H9 (cell line): ENCODE results near the gene OR51S1. TPM values are rescaled to one million over a fixed set of nuclear protein-coding genes. Genes with fewer than 3 reads are reported as not detected.

Experiments used
- DNase-seq: peaks from one replicate; pipeline ENCODE4 v3.0.0-alpha.2; 2017
- H2AFZ ChIP-seq: one replicate; pipeline ENCODE4 v1.6.1; 2013; ENCODE audit warnings: mild to moderate bottlenecking, low read length, control low read depth, moderate library complexity
- H2AK5ac ChIP-seq: 2 replicates; pipeline ENCODE4 v1.6.1; 2013; ENCODE audit warnings: low read length, control low read depth, mixed read lengths; ENCODE audit not compliant: insufficient read length
- H2BK120ac ChIP-seq: one replicate; pipeline ENCODE4 v1.6.1; 2013; ENCODE audit warnings: low read depth, mild to moderate bottlenecking, low read length, control low read depth, inconsistent platforms; ENCODE audit not compliant: poor library complexity, severe bottlenecking
- H2BK12ac ChIP-seq: 2 replicates; pipeline ENCODE4 v1.6.1; 2013; ENCODE audit warnings: low read length, control low read depth, mixed read lengths, low read depth; ENCODE audit not compliant: insufficient read length
- H2BK15ac ChIP-seq: 2 replicates; pipeline ENCODE4 v1.6.1; 2013; ENCODE audit warnings: low read depth, low read length, control low read depth
- H2BK20ac ChIP-seq: one replicate; pipeline ENCODE4 v1.6.1; 2013; ENCODE audit warnings: low read depth, mild to moderate bottlenecking, low read length, control low read depth, inconsistent platforms; ENCODE audit not compliant: poor library complexity, severe bottlenecking
- H2BK5ac ChIP-seq: 2 replicates; pipeline ENCODE4 v1.6.1; 2013; ENCODE audit warnings: low read length, control low read depth, mixed read lengths; ENCODE audit not compliant: insufficient read length
- H3K14ac ChIP-seq: 2 replicates; pipeline ENCODE4 v1.6.1; 2013; ENCODE audit warnings: low read length, control low read depth; ENCODE audit not compliant: insufficient read depth
- H3K18ac ChIP-seq: 2 replicates; pipeline ENCODE4 v1.6.1; 2013; ENCODE audit warnings: low read depth, mild to moderate bottlenecking, mixed read lengths, low read length, control low read depth; ENCODE audit not compliant: insufficient read length
- H3K23ac ChIP-seq: 2 replicates; pipeline ENCODE4 v1.6.1; 2013; ENCODE audit warnings: low read length, control low read depth, mixed read lengths, low read depth; ENCODE audit not compliant: insufficient read length
- H3K23me2 ChIP-seq: 2 replicates; pipeline ENCODE4 v1.6.1; 2013; ENCODE audit warnings: low read depth, mild to moderate bottlenecking, mixed read lengths, low read length, control low read depth; ENCODE audit not compliant: insufficient read length, poor library complexity, severe bottlenecking
- H3K27ac ChIP-seq: 2 replicates; pipeline ENCODE4 v1.5.1; 2013; ENCODE audit warnings: low read length, control low read depth, mixed read lengths, low read depth; ENCODE audit not compliant: insufficient read length
- H3K27me3 ChIP-seq: 2 replicates; pipeline ENCODE4 v1.6.1; 2013; ENCODE audit warnings: low read length, control low read depth, inconsistent platforms; ENCODE audit not compliant: insufficient read depth
- H3K4ac ChIP-seq: 2 replicates; pipeline ENCODE4 v1.6.1; 2013; ENCODE audit warnings: low read depth, mild to moderate bottlenecking, control low read depth, inconsistent platforms, low read length, moderate library complexity
- H3K4me1 ChIP-seq: 2 replicates; pipeline ENCODE4 v1.6.1; 2013; ENCODE audit warnings: low read length, control low read depth, inconsistent platforms; ENCODE audit not compliant: insufficient read depth
- H3K4me2 ChIP-seq: 2 replicates; pipeline ENCODE4 v1.6.1; 2013; ENCODE audit warnings: low read length, control low read depth, mixed read lengths; ENCODE audit not compliant: insufficient read length, insufficient read depth
- H3K56ac ChIP-seq: 2 replicates; pipeline ENCODE4 v1.6.1; 2013; ENCODE audit warnings: low read depth, mild to moderate bottlenecking, mixed read lengths, low read length, control low read depth; ENCODE audit not compliant: insufficient read length
- H3K79me1 ChIP-seq: 2 replicates; pipeline ENCODE4 v1.6.1; 2013; ENCODE audit warnings: low read depth, mild to moderate bottlenecking, moderate library complexity, low read length, control low read depth, inconsistent platforms; ENCODE audit not compliant: insufficient read depth, poor library complexity, severe bottlenecking
- H3K79me2 ChIP-seq: 2 replicates; pipeline ENCODE4 v1.6.1; 2013; ENCODE audit warnings: low read length, control low read depth, inconsistent platforms; ENCODE audit not compliant: insufficient read depth
- H3K9ac ChIP-seq: 2 replicates; pipeline ENCODE4 v1.6.1; 2013; ENCODE audit warnings: low read length, control low read depth, mixed read lengths; ENCODE audit not compliant: insufficient read length; ENCODE audit errors: extremely low read depth
- H3K9me3 ChIP-seq: one replicate; pipeline ENCODE4 v1.6.1; 2013; ENCODE audit warnings: low read depth, low read length, inconsistent platforms; ENCODE audit not compliant: control insufficient read depth
- H3T11ph ChIP-seq: one replicate; pipeline ENCODE4 v1.6.1; 2013; ENCODE audit warnings: mild to moderate bottlenecking, low read length, control low read depth, inconsistent platforms
- H4K20me1 ChIP-seq: one replicate; pipeline ENCODE4 v1.6.1; 2013; ENCODE audit not compliant: control insufficient read depth, insufficient read length, insufficient read depth
- H4K5ac ChIP-seq: 2 replicates; pipeline ENCODE4 v1.6.1; 2013; ENCODE audit warnings: low read depth, mild to moderate bottlenecking, mixed read lengths, low read length, control low read depth; ENCODE audit not compliant: insufficient read length
- H4K8ac ChIP-seq: replicated peaks from 2 replicates; pipeline ENCODE4 v1.6.1; 2013; ENCODE audit warnings: low read length, control low read depth, mixed read lengths, low read depth; ENCODE audit not compliant: insufficient read length
- H4K91ac ChIP-seq: 2 replicates; pipeline ENCODE4 v1.6.1; 2013; ENCODE audit warnings: low read depth, mild to moderate bottlenecking, moderate library complexity, mixed read lengths, low read length, control low read depth; ENCODE audit not compliant: insufficient read length
- H3K27ac Mint-ChIP-seq, 3 experiments: 2 replicates in 2 of 3; 3 replicates in 1 of 3; pipeline ENCODE4 v1.8.0; 2020 to 2021; ENCODE audit warnings: mixed read lengths in 3 of 3, mild to moderate bottlenecking in 1 of 3, moderate library complexity in 1 of 3
- H3K27me3 Mint-ChIP-seq: 2 replicates; pipeline ENCODE4 v1.8.0; 2021; ENCODE audit warnings: low read depth, mild to moderate bottlenecking, moderate library complexity, mixed read lengths
- H3K36me3 Mint-ChIP-seq, 3 experiments: 2 replicates in 2 of 3; 3 replicates in 1 of 3; pipeline ENCODE4 v1.8.0; 2020 to 2021; ENCODE audit warnings: low read depth in 3 of 3, mixed read lengths in 3 of 3; ENCODE audit not compliant: insufficient read depth in 1 of 3
- H3K4me1 Mint-ChIP-seq, 2 experiments: 2 replicates each; pipeline ENCODE4 v1.8.0; 2020; ENCODE audit warnings: mixed read lengths in 2 of 2
- H3K4me3 Mint-ChIP-seq, 2 experiments: 2 replicates in 1 of 2; 3 replicates in 1 of 2; pipeline ENCODE4 v1.8.0; 2020 to 2021; ENCODE audit warnings: mild to moderate bottlenecking in 2 of 2, mixed read lengths in 2 of 2, moderate library complexity in 1 of 2
- H3K9me3 Mint-ChIP-seq, 2 experiments: 2 replicates in 1 of 2; 3 replicates in 1 of 2; pipeline ENCODE4 v1.8.0; 2020; ENCODE audit warnings: mild to moderate bottlenecking in 2 of 2, mixed read lengths in 2 of 2, moderate library complexity in 1 of 2
- CTCF ChIP-seq: fragments of 200-600 bp; sonication (generic); conservative IDR thresholded peaks from 3 replicates; pipeline ENCODE4 v1.8.0; 2021; ENCODE audit warnings: antibody characterized with exemption, mild to moderate bottlenecking
- WGBS: extraction: QIAGEN DNeasy Blood & Tissue Kit; methylation state at CpG from one replicate; pipeline ENCODE4 v1.1.7; 2013; ENCODE audit warnings: missing lambda C conversion rate, low lambda C conversion rate, mixed read lengths; ENCODE audit not compliant: insufficient read length; ENCODE audit errors: extremely low coverage; 5-methylcytosine and 5-hydroxymethylcytosine counted together
- total RNA-seq: library from RNA; stranded (reverse); gene quantifications from 2 replicates; pipeline ENCODE4 v1.2.1, GENCODE V29; 2021

Gene OR51S1
- total RNA-seq, 1 experiment from 2014 or later, result not detected

DNA sequence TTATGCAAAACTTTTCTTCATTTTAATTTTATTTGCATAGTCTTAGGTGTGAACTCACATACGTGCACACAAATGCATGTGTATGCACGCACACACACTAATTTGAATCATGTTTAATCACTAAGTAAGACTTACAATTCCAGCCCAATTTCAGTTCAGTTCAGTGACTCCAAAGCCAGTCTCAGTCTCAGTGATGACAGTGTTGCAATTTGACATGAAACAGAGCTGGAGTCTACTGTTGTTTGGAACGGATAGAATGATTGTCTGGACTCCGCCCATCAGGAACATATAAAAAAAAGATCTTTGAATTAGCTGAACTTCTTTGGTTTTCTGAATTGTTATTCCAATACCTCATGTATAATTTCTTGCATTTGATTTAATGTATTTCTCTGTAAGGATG is 14.9 kb upstream of the OR51S1 start:
- Histone ChIP-seq H3K9ac (no peak overlapping the region), H3K23ac (no peak overlapping the region), H4K5ac (no peak overlapping the region), H2AK5ac (no peak overlapping the region), H2BK120ac (no peak overlapping the region), H3K79me1 (no peaks in the 10 kb centered on the region), H2BK12ac (no peak overlapping the region), H2BK20ac (no peak overlapping the region), H2BK15ac (no peak overlapping the region), H2BK5ac (no peak overlapping the region), H3K27ac (no peak overlapping the region), H3K4me2 (no peak overlapping the region), H4K20me1 (no peaks in the 10 kb centered on the region), H2AFZ (no peak overlapping the region), H3K4me1 (peaks cover 2% of the 10 kb centered on the region), H3K4ac (no peak overlapping the region), H4K8ac (no peak overlapping the region), H4K91ac (no peak overlapping the region), H3K23me2 (no peaks in the 10 kb centered on the region), H3T11ph (no peak overlapping the region), H3K14ac (no peak overlapping the region), H3K18ac (no peak overlapping the region), H3K9me3 (no peaks in the 10 kb centered on the region), H3K79me2 (no peaks in the 10 kb centered on the region), H3K27me3 (no peaks in the 10 kb centered on the region), H3K56ac (no peak overlapping the region)
- peaks cover 0 to 12% (median 4%) of the 10 kb centered on the region in 3 experiments; a peak in 4 of 7 replicates for H3K36me3 Mint-ChIP-seq
- no peak overlapping the region for H3K4me3 Mint-ChIP-seq
- TF ChIP-seq CTCF, result no peak
- peaks cover 6 to 7% of the 10 kb centered on the region in 2 experiments for H3K9me3 Mint-ChIP-seq
- DNase-seq, result no peak
- H3K27me3 Mint-ChIP-seq, result peaks cover 2% of the 10 kb centered on the region; the same call in 1 of the 2 replicates
- H3K27ac Mint-ChIP-seq, result peak overlapping the region in 1 of 3 experiments; percentile 86; a peak in 2 of 7 replicates
- peaks cover 38 to 41% of the 10 kb centered on the region in 2 experiments for H3K4me1 Mint-ChIP-seq
- no CpG with 5 or more reads among the region's 4 CpGs for WGBS
